ENCODE results near the gene COA8. TPM values are rescaled to one million over a fixed set of nuclear protein-coding genes. Genes with fewer than 3 reads are reported as not detected.

COA8 gene
- total and polyA plus RNA-seq, 9 of the 15 experiments (the other 6 are each of a cell fraction or from before 2014, with no cell fraction given): 5.0 to 35.3 (median 25.7) TPM

- TF ChIP-seq ZNF655 (CRISPR knock-in tag; IDR thresholded peaks at IDR 0.05) (no peak), SIN3A (IDR thresholded peaks at IDR 0.05; ENCODE audit: borderline replicate concordance in 2 of 2, control insufficient read depth in 1 of 2, low read depth in 2 of 2, low read length in 2 of 2) (peak in 1 of 2 experiments; percentile 64; a peak in 1 of 4 replicates), PKNOX1 (IDR thresholded peaks at IDR 0.05) (peak; percentile 50; the same call in 1 of the 2 replicates), ZNF717 (CRISPR knock-in tag; IDR thresholded peaks at IDR 0.05) (no peak), U2AF2 (optimal IDR thresholded peaks at IDR 0.05; ENCODE audit: low read depth, low read length) (no peak), CTBP1 (IDR thresholded peaks at IDR 0.05; ENCODE audit: borderline replicate concordance) (peak; percentile 22; the same call in 1 of the 2 replicates), RAD21 (CRISPR knock-in tag; conservative IDR thresholded peaks at IDR 0.05 in 1 of 2, IDR thresholded peaks at IDR 0.05 in 1 of 2) (peak in 1 of 2 experiments; percentile 44; a peak in 2 of 4 replicates), ZNF778 (CRISPR knock-in tag; IDR thresholded peaks at IDR 0.05) (no peak), GATAD2B (IDR thresholded peaks at IDR 0.05; ENCODE audit: borderline replicate concordance) (no peak), TCF3 (CRISPR knock-in tag; IDR thresholded peaks at IDR 0.05) (peak; percentile 22; the same call in 1 of the 2 replicates), NKRF (IDR thresholded peaks at IDR 0.05; ENCODE audit: borderline replicate concordance) (peak; percentile 64; the same call in 1 of the 2 replicates), ZBTB1 (CRISPR knock-in tag; IDR thresholded peaks at IDR 0.05; ENCODE audit: borderline replicate concordance, low read depth) (peak; percentile 91), PHF20 (IDR thresholded peaks at IDR 0.05; ENCODE audit: partially characterized antibody) (no peak), MNT (conservative IDR thresholded peaks at IDR 0.05) (peak; percentile 90 to 95), ZKSCAN3 (CRISPR knock-in tag; IDR thresholded peaks at IDR 0.05) (no peak), ZBTB9 (CRISPR knock-in tag; IDR thresholded peaks at IDR 0.05) (no peak), MAX (CRISPR knock-in tag; IDR thresholded peaks at IDR 0.05) (peak; percentile 90), ZNF316 (IDR thresholded peaks at IDR 0.05) (no peak), ZZZ3 (IDR thresholded peaks at IDR 0.05) (no peak), MEIS2 (IDR thresholded peaks at IDR 0.05; ENCODE audit: partially characterized antibody) (peak; percentile 53)
Observed at GRCh38 chr14:103606963-103607668, 44.4 kb downstream of the COA8 start (continued).
